Tibial nerve (tissue), 4 donors: ENCODE measurements around the gene MTUS2. TPM values are rescaled to one million over a fixed set of nuclear protein-coding genes. Genes with fewer than 3 reads are reported as not detected.

Experiments used
- DNase-seq, 2 donors: peaks; one replicate each; pipeline ENCODE4 v3.0.0-alpha.2; 2019; ENCODE audit warnings: low spot score in 2 of 2
- H3K27ac ChIP-seq, 4 donors: fragments of 200-600 bp; sonication (generic) in 3 of 4; one replicate each; pipeline ENCODE4 v1.5.1; 2017 to 2019; ENCODE audit warnings: mild to moderate bottlenecking in 1 of 4
- H3K27me3 ChIP-seq, 2 donors: fragments of 200-600 bp; sonication (generic) in 1 of 2; one replicate each; pipeline versions ENCODE4 v1.5.1 to v1.6.0; 2017 to 2019
- H3K36me3 ChIP-seq, 3 donors: fragments of 200-600 bp; sonication (generic); one replicate each; pipeline ENCODE4 v1.5.1; 2018 to 2019
- H3K4me1 ChIP-seq, 4 donors: fragments of 200-600 bp; sonication (generic) in 3 of 4; one replicate each; pipeline ENCODE4 v1.5.1; 2017 to 2019
- H3K4me3 ChIP-seq, 4 donors: fragments of 200-600 bp; sonication (generic) in 3 of 4; one replicate each; pipeline ENCODE4 v1.5.1; 2017 to 2019; ENCODE audit warnings: mild to moderate bottlenecking in 1 of 4, moderate library complexity in 1 of 4
- H3K9me3 ChIP-seq, 4 donors: fragments of 200-600 bp; sonication (generic) in 3 of 4; one replicate each; pipeline ENCODE4 v1.5.1; 2017 to 2019
- CTCF ChIP-seq, 5 experiments: fragments of 200-600 bp in 3 of 5; fragments of 450-650 bp in 2 of 5; sonication (generic) in 3 of 5; IDR thresholded peaks; one replicate each; pipeline ENCODE4 v1.5.1; 2016 to 2019; ENCODE audit warnings: antibody characterized with exemption in 5 of 5, mild to moderate bottlenecking in 3 of 5, moderate library complexity in 2 of 5
- EP300 ChIP-seq, 2 donors: sonication (generic); formaldehyde crosslinking; IDR thresholded peaks; one replicate each; pipeline ENCODE4 v1.6.1; 2017; ENCODE audit warnings: antibody characterized with exemption in 2 of 2, mild to moderate bottlenecking in 1 of 2
- POLR2A ChIP-seq, 2 donors: fragments of 450-650 bp; IDR thresholded peaks; one replicate each; pipeline ENCODE4 v1.6.1; 2017; ENCODE audit warnings: antibody characterized with exemption in 2 of 2, mild to moderate bottlenecking in 2 of 2, moderate library complexity in 2 of 2
- WGBS, 2 donors: methylation state at CpG; one replicate each; pipeline ENCODE4 v1.1.5; 2018; 5-methylcytosine and 5-hydroxymethylcytosine counted together
- total RNA-seq, 4 donors: library from RNA; depleted of rRNA; stranded (reverse); fragments of >200 nt; gene quantifications; one replicate each; pipeline ENCODE4 v1.1.0, GENCODE V29; 2016

The MTUS2 gene
- total RNA-seq, 4 donors from 2014 or later, result 0.20 TPM; not detected in 3

DNA sequence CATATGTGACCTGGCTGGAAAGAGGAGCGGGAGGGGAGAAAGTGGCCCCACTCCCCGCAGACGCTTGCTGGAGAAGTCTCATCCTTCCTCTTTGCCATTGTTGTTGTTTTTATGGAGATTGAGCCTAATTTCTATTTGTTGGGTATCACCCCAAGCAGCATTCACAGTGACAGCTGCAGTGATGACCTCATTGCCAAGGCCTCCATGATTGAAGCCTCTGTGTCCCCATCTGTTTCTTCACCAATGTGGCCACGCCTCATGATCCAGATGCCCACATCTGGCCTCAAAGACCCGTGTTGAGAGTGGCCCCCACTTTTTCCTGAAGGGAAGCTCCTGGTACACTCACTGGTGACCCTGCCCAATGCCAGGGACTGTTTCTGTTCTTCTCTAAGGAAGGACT is 621.2 kb downstream of the MTUS2 start:
- no peak for TF ChIP-seq EP300 (IDR thresholded peaks at IDR 0.05)
- no peak for TF ChIP-seq CTCF (IDR thresholded peaks at IDR 0.05)
- no peak for TF ChIP-seq POLR2A (IDR thresholded peaks at IDR 0.05)
- Histone ChIP-seq H3K4me1 (peaks cover 0 to 3% (median 0%) of the 10 kb centered on the region in 4 donors), H3K36me3 (no peaks in the 10 kb centered on the region), H3K9me3 (no peaks in the 10 kb centered on the region), H3K27me3 (no peaks in the 10 kb centered on the region), H3K4me3 (no peak overlapping the region), H3K27ac (no peak overlapping the region)
- WGBS, 2 donors, result 70 to 84% methylated on average over 5 of the region's 5 CpGs
- no peak for DNase-seq

GRCh38 chr13:29446016-29446415 is 625.9 kb downstream of the MTUS2 start:
- H3K9me3 ChIP-seq, result no peaks in the 10 kb centered on the region
- H3K36me3 ChIP-seq, result no peaks in the 10 kb centered on the region
- DNase-seq, result no peak
- no peak overlapping the region for H3K4me3 ChIP-seq
- no peaks in the 10 kb centered on the region for H3K4me1 ChIP-seq
- 84 to 93% methylated on average over 3 of the region's 3 CpGs for WGBS, 2 donors
- H3K27ac ChIP-seq, result no peak overlapping the region
- H3K27me3 ChIP-seq, result no peaks in the 10 kb centered on the region
- TF ChIP-seq POLR2A (IDR thresholded peaks at IDR 0.05), result no peak
- TF ChIP-seq EP300 (IDR thresholded peaks at IDR 0.05), result no peak
- no peak for TF ChIP-seq CTCF (IDR thresholded peaks at IDR 0.05)

DNA sequence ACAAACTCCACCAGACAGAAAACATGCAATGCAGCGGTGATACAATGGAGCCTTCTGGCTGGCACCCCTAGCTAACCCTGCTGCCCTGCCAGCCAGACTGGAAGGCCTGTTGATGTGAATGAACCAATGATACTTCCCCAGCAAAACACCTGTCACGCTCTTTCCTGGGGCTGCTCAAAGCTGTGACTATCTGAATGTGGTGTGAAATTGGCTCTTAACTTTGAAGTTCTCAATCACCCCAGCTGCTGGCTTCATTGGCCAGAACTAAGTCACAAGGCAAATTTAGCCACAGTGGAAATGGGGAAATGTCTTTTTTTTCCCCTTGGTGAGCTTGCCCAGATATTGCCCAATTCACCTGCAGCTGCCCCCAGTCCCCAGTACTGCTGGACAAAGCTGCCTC is 628.0 kb downstream of the MTUS2 start:
- Histone ChIP-seq H3K27ac (no peak overlapping the region), H3K9me3 (no peaks in the 10 kb centered on the region), H3K4me1 (no peaks in the 10 kb centered on the region), H3K27me3 (no peaks in the 10 kb centered on the region), H3K4me3 (no peak overlapping the region), H3K36me3 (no peaks in the 10 kb centered on the region)
- no peak for DNase-seq
- 81 to 85% methylated on average over 2 of the region's 2 CpGs for WGBS, 2 donors
- TF ChIP-seq CTCF (IDR thresholded peaks at IDR 0.05) (no peak), POLR2A (IDR thresholded peaks at IDR 0.05) (no peak), EP300 (IDR thresholded peaks at IDR 0.05) (no peak)

GRCh38 chr13:29449726-29450125 is 629.6 kb downstream of the MTUS2 start:
- Histone ChIP-seq H3K4me1 (no peaks in the 10 kb centered on the region), H3K4me3 (no peak overlapping the region), H3K27me3 (no peaks in the 10 kb centered on the region), H3K27ac (no peak overlapping the region), H3K9me3 (no peaks in the 10 kb centered on the region), H3K36me3 (no peaks in the 10 kb centered on the region)
- no peak for TF ChIP-seq EP300 (IDR thresholded peaks at IDR 0.05)
- no peak for TF ChIP-seq POLR2A (IDR thresholded peaks at IDR 0.05)
- TF ChIP-seq CTCF (IDR thresholded peaks at IDR 0.05), result no peak
- no peak for DNase-seq
- 86 to 93% methylated on average over 7 of the region's 7 CpGs for WGBS, 2 donors

DNA sequence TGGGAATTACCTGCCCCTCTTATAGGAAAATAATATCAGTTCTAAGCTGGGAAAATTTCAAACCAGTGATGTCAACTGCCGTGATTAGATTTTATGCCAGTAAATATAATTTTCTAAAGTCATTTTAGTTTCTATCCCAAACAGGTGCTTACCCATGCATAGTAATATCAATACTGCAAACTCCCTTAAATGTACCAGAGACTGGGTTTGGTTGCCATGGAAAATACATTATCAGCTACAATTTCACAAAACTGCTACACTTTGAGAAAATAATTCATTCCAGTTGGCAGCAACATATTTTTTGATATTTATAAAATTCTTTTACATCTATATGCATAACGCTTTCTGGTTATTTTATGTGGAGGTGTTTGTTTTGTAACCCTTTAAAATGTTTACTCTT is 631.8 kb downstream of the MTUS2 start:
- DNase-seq, result no peak
- 85 to 96% methylated on average over 2 of the region's 2 CpGs for WGBS, 2 donors
- no peaks in the 10 kb centered on the region for H3K36me3 ChIP-seq
- no peaks in the 10 kb centered on the region for H3K4me1 ChIP-seq
- H3K27ac ChIP-seq, result no peak overlapping the region
- no peaks in the 10 kb centered on the region for H3K27me3 ChIP-seq
- TF ChIP-seq CTCF (IDR thresholded peaks at IDR 0.05), result no peak
- no peak for TF ChIP-seq EP300 (IDR thresholded peaks at IDR 0.05)
- TF ChIP-seq POLR2A (IDR thresholded peaks at IDR 0.05), result no peak
- no peak overlapping the region for H3K4me3 ChIP-seq
- H3K9me3 ChIP-seq, result no peaks in the 10 kb centered on the region
